HepG2 (cell line): ENCODE measurements around the gene CCDC142. TPM values are rescaled to one million over a fixed set of nuclear protein-coding genes. Genes with fewer than 3 reads are reported as not detected.
A peak's percentile ranks its signal among the peaks of the same experiment; 100 is the strongest.

Experiments used
- ARNT2 ChIP-seq: sonication (generic); formaldehyde crosslinking; IDR thresholded peaks from 2 replicates; pipeline ENCODE4 v1.8.0; 2022; ENCODE audit warnings: mild to moderate bottlenecking, low read depth, missing genetic modification reagents, moderate library complexity
- FOXA1 ChIP-seq, 2 experiments: fragments of 450-650 bp in 1 of 2; sonication (generic) in 1 of 2; formaldehyde crosslinking in 1 of 2; IDR thresholded peaks; 2 replicates each; pipeline versions ENCODE4 v1.4.0 to v1.6.1; 2016 to 2020; ENCODE audit warnings: missing genetic modification reagents in 1 of 2
- HDAC2 ChIP-seq: sonication (generic); formaldehyde crosslinking; IDR thresholded peaks from 2 replicates; pipeline ENCODE4 v1.4.0; 2020; ENCODE audit warnings: missing genetic modification reagents
- MIER2 ChIP-seq: IDR thresholded peaks from 2 replicates; pipeline ENCODE4 v1.6.1; 2016; ENCODE audit warnings: missing biosample characterization, missing genetic modification reagents
- MTF1 ChIP-seq: sonication (generic); formaldehyde crosslinking; IDR thresholded peaks from 2 replicates; pipeline ENCODE4 v1.5.0; 2020; ENCODE audit warnings: missing genetic modification reagents
- PTBP1 ChIP-seq: fragments of 200-400 bp; formaldehyde crosslinking; IDR thresholded peaks from 2 replicates; pipeline ENCODE4 v1.6.1; 2018; ENCODE audit warnings: low read length, low read depth; ENCODE audit not compliant: poor library complexity, severe bottlenecking
- RBFOX2 ChIP-seq: fragments of 200-400 bp; formaldehyde crosslinking; IDR thresholded peaks from 2 replicates; pipeline ENCODE4 v1.6.1; 2017; ENCODE audit warnings: low read depth, mild to moderate bottlenecking, low read length
- RBM22 ChIP-seq: fragments of 200-400 bp; formaldehyde crosslinking; optimal IDR thresholded peaks from 2 replicates; pipeline ENCODE3; 2017; ENCODE audit warnings: mild to moderate bottlenecking, low read length, moderate library complexity
- U2AF2 ChIP-seq: fragments of 200-400 bp; formaldehyde crosslinking; IDR thresholded peaks from 2 replicates; pipeline ENCODE4 v1.6.1; 2017; ENCODE audit warnings: low read depth, mild to moderate bottlenecking, low read length
- ZNF3 ChIP-seq: IDR thresholded peaks from 2 replicates; pipeline ENCODE4 v1.7.0; 2017; ENCODE audit warnings: inconsistent platforms
- ZNF329 ChIP-seq: sonication (generic); formaldehyde crosslinking; IDR thresholded peaks from 2 replicates; pipeline ENCODE4 v1.9.0; 2021; ENCODE audit warnings: low read depth, mild to moderate bottlenecking, missing genetic modification reagents
- polyA plus RNA-seq, 8 experiments: library from polyadenylated mRNA; depleted of rRNA in 3 of 8; stranded (reverse) in 7 of 8; unstranded in 1 of 8; fragments of >200 nt; fragmentation: Illumina TruSeq in 4 of 8; extraction: Trizol in 4 of 8; gene quantifications; 2 replicates each; pipeline versions ENCODE4 v1.2.1 to v1.2.3, GENCODE V29; 2011 to 2016; ENCODE audit warnings: low read depth in 4 of 8, missing spikeins in 1 of 8, mixed read lengths in 1 of 8; ENCODE audit not compliant: insufficient read depth in 1 of 8
- total RNA-seq, 5 experiments: library from RNA; depleted of rRNA; stranded (reverse); fragments of >200 nt; fragmentation: Illumina TruSeq; extraction: Trizol; gene quantifications; 2 replicates each; pipeline ENCODE4 v1.2.3, GENCODE V29; 2016; ENCODE audit warnings: low read depth in 1 of 5
- TF ChIP-seq, protein P1 (sequence below), 2 experiments: sonication (generic) in 1 of 2; formaldehyde crosslinking in 1 of 2; IDR thresholded peaks; 2 replicates each; pipeline versions ENCODE4 v1.4.0 to v1.6.1; 2016 to 2020; ENCODE audit warnings: borderline replicate concordance in 1 of 2, low read depth in 1 of 2, mild to moderate bottlenecking in 1 of 2, missing genetic modification reagents in 1 of 2
- TF ChIP-seq, protein P2 (sequence below): IDR thresholded peaks from 2 replicates; pipeline ENCODE4 v1.6.1; 2016; ENCODE audit warnings: low read depth, borderline replicate concordance
- TF ChIP-seq, protein P3 (sequence below): sonication (generic); formaldehyde crosslinking; IDR thresholded peaks from 2 replicates; pipeline ENCODE4 v1.9.0; 2021; ENCODE audit warnings: missing genetic modification reagents, mild to moderate bottlenecking, borderline replicate concordance
- TF ChIP-seq, protein P4 (sequence below): sonication (generic); formaldehyde crosslinking; IDR thresholded peaks from 2 replicates; pipeline ENCODE4 v1.4.0; 2020; ENCODE audit warnings: missing genetic modification reagents

CCDC142 gene
- total and polyA plus RNA-seq, 2 of the 13 experiments (the other 11 are each of a cell fraction or from before 2014, with no cell fraction given), result 14.7 to 30.4 TPM

DNA sequence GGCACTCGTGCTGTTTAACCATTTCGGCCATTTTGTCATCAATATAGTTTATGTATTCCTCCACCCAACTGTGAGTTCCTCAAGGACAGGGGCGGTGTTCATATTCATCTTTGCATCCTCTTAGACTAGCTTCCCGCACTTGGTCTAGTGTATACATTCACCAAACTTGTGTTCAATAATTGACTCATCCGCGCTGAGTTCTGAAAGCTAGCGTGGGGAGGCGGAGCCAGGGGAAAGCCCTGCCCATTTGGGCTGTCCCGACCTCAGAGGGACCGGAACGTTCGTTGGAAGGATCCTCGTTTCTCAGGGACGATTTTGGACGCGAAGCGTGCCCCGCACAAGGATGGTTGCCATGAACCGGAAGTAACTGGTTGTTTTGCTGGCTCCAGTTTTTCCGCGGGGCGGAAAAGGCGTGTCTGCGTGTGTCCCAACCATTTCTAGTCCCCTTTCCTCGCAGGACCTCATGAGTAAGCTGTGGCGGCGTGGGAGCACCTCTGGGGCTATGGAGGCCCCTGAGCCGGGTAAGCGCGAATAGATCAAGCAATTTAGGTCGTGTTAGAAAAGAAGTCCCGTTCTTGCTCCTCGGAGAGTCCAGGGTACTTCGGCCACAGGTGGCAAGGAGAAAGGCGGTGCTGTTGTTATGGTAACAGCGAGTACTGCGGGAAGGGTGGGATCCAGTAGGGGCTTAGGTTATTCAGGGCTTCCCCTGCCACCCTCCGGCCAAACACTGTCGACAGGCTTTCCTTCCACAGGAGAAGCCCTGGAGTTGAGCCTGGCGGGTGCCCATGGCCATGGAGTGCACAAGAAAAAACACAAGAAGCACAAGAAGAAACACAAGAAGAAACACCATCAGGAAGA is 27.9 kb downstream of the CCDC142 start, which contains the start of gene INO80B (continued):
- TF ChIP-seq, protein P1, sequence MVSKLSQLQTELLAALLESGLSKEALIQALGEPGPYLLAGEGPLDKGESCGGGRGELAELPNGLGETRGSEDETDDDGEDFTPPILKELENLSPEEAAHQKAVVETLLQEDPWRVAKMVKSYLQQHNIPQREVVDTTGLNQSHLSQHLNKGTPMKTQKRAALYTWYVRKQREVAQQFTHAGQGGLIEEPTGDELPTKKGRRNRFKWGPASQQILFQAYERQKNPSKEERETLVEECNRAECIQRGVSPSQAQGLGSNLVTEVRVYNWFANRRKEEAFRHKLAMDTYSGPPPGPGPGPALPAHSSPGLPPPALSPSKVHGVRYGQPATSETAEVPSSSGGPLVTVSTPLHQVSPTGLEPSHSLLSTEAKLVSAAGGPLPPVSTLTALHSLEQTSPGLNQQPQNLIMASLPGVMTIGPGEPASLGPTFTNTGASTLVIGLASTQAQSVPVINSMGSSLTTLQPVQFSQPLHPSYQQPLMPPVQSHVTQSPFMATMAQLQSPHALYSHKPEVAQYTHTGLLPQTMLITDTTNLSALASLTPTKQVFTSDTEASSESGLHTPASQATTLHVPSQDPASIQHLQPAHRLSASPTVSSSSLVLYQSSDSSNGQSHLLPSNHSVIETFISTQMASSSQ (IDR thresholded peaks at IDR 0.05; ENCODE audit: low read depth), result peak; percentile 81
- TF ChIP-seq, protein P1 (CRISPR knock-in tag; IDR thresholded peaks at IDR 0.05; ENCODE audit: borderline replicate concordance), result peak; percentile 92
- no peak for TF ChIP-seq RBM22
- TF ChIP-seq MIER2, result peak; percentile 87
- TF ChIP-seq U2AF2, result peak; percentile 82
- TF ChIP-seq HDAC2 (CRISPR knock-in tag), result peak; percentile 97
- no peak for TF ChIP-seq MTF1 (CRISPR knock-in tag)
- peak; percentile 86 for TF ChIP-seq PTBP1
- TF ChIP-seq, protein P2, sequence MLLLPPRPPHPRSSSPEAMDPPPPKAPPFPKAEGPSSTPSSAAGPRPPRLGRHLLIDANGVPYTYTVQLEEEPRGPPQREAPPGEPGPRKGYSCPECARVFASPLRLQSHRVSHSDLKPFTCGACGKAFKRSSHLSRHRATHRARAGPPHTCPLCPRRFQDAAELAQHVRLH (CRISPR knock-in tag), result peak; percentile 98; the same call in 1 of the 2 replicates
- TF ChIP-seq, protein P3, sequence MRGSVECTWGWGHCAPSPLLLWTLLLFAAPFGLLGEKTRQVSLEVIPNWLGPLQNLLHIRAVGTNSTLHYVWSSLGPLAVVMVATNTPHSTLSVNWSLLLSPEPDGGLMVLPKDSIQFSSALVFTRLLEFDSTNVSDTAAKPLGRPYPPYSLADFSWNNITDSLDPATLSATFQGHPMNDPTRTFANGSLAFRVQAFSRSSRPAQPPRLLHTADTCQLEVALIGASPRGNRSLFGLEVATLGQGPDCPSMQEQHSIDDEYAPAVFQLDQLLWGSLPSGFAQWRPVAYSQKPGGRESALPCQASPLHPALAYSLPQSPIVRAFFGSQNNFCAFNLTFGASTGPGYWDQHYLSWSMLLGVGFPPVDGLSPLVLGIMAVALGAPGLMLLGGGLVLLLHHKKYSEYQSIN (CRISPR knock-in tag), result no peak
- TF ChIP-seq RBFOX2, result no peak
- peak; percentile 94 for TF ChIP-seq ARNT2 (CRISPR knock-in tag)
- no peak for TF ChIP-seq FOXA1 (IDR thresholded peaks at IDR 0.05)
- TF ChIP-seq FOXA1 (CRISPR knock-in tag; IDR thresholded peaks at IDR 0.05), result peak; percentile 57; the same call in 1 of the 2 replicates
- TF ChIP-seq ZNF329 (CRISPR knock-in tag), result no peak; the same call in 1 of the 2 replicates
- TF ChIP-seq, protein P4, sequence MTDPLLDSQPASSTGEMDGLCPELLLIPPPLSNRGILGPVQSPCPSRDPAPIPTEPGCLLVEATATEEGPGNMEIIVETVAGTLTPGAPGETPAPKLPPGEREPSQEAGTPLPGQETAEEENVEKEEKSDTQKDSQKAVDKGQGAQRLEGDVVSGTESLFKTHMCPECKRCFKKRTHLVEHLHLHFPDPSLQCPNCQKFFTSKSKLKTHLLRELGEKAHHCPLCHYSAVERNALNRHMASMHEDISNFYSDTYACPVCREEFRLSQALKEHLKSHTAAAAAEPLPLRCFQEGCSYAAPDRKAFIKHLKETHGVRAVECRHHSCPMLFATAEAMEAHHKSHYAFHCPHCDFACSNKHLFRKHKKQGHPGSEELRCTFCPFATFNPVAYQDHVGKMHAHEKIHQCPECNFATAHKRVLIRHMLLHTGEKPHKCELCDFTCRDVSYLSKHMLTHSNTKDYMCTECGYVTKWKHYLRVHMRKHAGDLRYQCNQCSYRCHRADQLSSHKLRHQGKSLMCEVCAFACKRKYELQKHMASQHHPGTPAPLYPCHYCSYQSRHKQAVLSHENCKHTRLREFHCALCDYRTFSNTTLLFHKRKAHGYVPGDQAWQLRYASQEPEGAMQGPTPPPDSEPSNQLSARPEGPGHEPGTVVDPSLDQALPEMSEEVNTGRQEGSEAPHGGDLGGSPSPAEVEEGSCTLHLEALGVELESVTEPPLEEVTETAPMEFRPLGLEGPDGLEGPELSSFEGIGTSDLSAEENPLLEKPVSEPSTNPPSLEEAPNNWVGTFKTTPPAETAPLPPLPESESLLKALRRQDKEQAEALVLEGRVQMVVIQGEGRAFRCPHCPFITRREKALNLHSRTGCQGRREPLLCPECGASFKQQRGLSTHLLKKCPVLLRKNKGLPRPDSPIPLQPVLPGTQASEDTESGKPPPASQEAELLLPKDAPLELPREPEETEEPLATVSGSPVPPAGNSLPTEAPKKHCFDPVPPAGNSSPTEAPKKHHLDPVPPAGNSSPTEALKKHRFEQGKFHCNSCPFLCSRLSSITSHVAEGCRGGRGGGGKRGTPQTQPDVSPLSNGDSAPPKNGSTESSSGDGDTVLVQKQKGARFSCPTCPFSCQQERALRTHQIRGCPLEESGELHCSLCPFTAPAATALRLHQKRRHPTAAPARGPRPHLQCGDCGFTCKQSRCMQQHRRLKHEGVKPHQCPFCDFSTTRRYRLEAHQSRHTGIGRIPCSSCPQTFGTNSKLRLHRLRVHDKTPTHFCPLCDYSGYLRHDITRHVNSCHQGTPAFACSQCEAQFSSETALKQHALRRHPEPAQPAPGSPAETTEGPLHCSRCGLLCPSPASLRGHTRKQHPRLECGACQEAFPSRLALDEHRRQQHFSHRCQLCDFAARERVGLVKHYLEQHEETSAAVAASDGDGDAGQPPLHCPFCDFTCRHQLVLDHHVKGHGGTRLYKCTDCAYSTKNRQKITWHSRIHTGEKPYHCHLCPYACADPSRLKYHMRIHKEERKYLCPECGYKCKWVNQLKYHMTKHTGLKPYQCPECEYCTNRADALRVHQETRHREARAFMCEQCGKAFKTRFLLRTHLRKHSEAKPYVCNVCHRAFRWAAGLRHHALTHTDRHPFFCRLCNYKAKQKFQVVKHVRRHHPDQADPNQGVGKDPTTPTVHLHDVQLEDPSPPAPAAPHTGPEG (CRISPR knock-in tag), result peak; percentile 75
- TF ChIP-seq ZNF3 (CRISPR knock-in tag), result peak; percentile 32; the same call in 1 of the 2 replicates
